GM21576 (cell line): ENCODE results near the gene TMPRSS6.

Experiments used
- ATAC-seq: cut with Tn5 transposase; IDR thresholded peaks from one replicate; pipeline ENCODE4 v1.9.1; 2021; ENCODE audit warnings: mild to moderate bottlenecking, moderate library complexity; ENCODE audit not compliant: unreplicated experiment

Gene TMPRSS6

GRCh38 chr22:37032535-37033460, 76.7 kb downstream of the TMPRSS6 start:
- ATAC-seq: no peak

GRCh38 chr22:37032134-37032534, 77.4 kb downstream of the TMPRSS6 start:
- ATAC-seq: no peak

GRCh38 chr22:37030560-37031281, 78.8 kb downstream of the TMPRSS6 start:
- no peak for ATAC-seq

- no peak for ATAC-seq
Observed at GRCh38 chr22:37028692-37029674, 80.5 kb downstream of the TMPRSS6 start.

GRCh38 chr22:37027556-37027955, 82.0 kb downstream of the TMPRSS6 start:
- ATAC-seq: no peak

- no peak for ATAC-seq
Observed at GRCh38 chr22:37026325-37026724, 83.2 kb downstream of the TMPRSS6 start.

- no peak for ATAC-seq
Observed at GRCh38 chr22:37025500-37026070, 83.9 kb downstream of the TMPRSS6 start.

- no peak for ATAC-seq
Observed at GRCh38 chr22:37024339-37025157, 85.0 kb downstream of the TMPRSS6 start.

GRCh38 chr22:37023743-37024338, 85.7 kb downstream of the TMPRSS6 start:
- no peak for ATAC-seq

- no peak for ATAC-seq
Observed at GRCh38 chr22:37022483-37023337, 86.8 kb downstream of the TMPRSS6 start.

GRCh38 chr22:37021710-37022482, 87.6 kb downstream of the TMPRSS6 start:
- no peak for ATAC-seq

GRCh38 chr22:37021041-37021440, 88.5 kb downstream of the TMPRSS6 start:
- ATAC-seq: no peak

- no peak for ATAC-seq
Observed at GRCh38 chr22:37020192-37020479, 89.4 kb downstream of the TMPRSS6 start.

GRCh38 chr22:37019309-37020191, 90.0 kb downstream of the TMPRSS6 start, which contains the start of the genes MPST and TST:
TSS of gene MPST (plus strand) at chr22:37019742. CDS start at chr22:37019837, 95 bp downstream.
TSS of gene TST (minus strand) at chr22:37019447. CDS start at chr22:37018732, 715 bp downstream.
- peak; percentile 55 for ATAC-seq

GRCh38 chr22:37018815-37019308, 90.7 kb downstream of the TMPRSS6 start:
- peak; percentile 15 for ATAC-seq

- ATAC-seq: no peak
Observed at GRCh38 chr22:37018086-37018814, 91.3 kb downstream of the TMPRSS6 start.
